ENCODE measurements around the gene NUP85.
A peak's percentile ranks its signal among the peaks of the same experiment; 100 is the strongest.
"Not testable (repeated sequence)": the region's sequence is repeated elsewhere in the genome, so short reads cannot be mapped to it uniquely, and the experiment has no call there.

Gene NUP85

GRCh38 chr17:75271955-75272847 is 66.7 kb downstream of the NUP85 start:
- H3K27ac ChIP-seq: peak overlapping the region; percentile 99 to 100
- TF ChIP-seq CTCF (IDR thresholded peaks at IDR 0.05): no peak
- no peaks in the 10 kb centered on the region for H3K9me3 ChIP-seq
- H3K27me3 ChIP-seq: no peaks in the 10 kb centered on the region
- peaks cover 0 to 34% (median 21%) of the 10 kb centered on the region in 4 donors for H3K4me1 ChIP-seq
- DNase-seq: no peak
- H3K4me3 ChIP-seq: peak overlapping the region; percentile 97 to 98
- intact Hi-C loops (cut with DNase I; ENCODE audit: low total_unique reads): no loop called here
- peaks cover 0 to 4% (median 4%) of the 10 kb centered on the region in 3 donors for H3K36me3 ChIP-seq

DNA sequence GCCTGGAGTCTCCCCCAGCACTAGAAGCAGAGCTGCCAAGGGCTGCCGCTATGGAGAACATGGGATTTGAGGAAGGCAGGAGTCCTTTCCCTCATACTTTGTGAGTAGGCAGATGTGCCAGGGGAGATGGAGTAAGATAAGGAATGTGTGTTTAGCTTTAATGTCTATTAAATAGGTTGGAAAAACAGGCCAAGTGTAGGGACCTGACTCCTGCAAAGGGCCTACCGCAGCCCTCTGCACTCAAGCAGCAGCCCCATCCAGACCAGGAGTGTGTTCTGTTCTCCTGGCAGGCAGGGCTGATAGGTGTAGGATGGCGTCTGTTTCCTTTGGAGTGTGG is 67.3 kb downstream of the NUP85 start:
- TF ChIP-seq CTCF (IDR thresholded peaks at IDR 0.05): no peak
- DNase-seq: no peak
- no peak overlapping the region for H3K27ac ChIP-seq
- no peaks in the 10 kb centered on the region for H3K9me3 ChIP-seq
- peaks cover 0 to 29% (median 21%) of the 10 kb centered on the region in 4 donors for H3K4me1 ChIP-seq
- no peaks in the 10 kb centered on the region for H3K27me3 ChIP-seq
- H3K4me3 ChIP-seq: no peak overlapping the region
- peaks cover 0 to 4% (median under 1%) of the 10 kb centered on the region in 3 donors for H3K36me3 ChIP-seq
- intact Hi-C loops (cut with DNase I; ENCODE audit: low total_unique reads): no loop called here

DNA sequence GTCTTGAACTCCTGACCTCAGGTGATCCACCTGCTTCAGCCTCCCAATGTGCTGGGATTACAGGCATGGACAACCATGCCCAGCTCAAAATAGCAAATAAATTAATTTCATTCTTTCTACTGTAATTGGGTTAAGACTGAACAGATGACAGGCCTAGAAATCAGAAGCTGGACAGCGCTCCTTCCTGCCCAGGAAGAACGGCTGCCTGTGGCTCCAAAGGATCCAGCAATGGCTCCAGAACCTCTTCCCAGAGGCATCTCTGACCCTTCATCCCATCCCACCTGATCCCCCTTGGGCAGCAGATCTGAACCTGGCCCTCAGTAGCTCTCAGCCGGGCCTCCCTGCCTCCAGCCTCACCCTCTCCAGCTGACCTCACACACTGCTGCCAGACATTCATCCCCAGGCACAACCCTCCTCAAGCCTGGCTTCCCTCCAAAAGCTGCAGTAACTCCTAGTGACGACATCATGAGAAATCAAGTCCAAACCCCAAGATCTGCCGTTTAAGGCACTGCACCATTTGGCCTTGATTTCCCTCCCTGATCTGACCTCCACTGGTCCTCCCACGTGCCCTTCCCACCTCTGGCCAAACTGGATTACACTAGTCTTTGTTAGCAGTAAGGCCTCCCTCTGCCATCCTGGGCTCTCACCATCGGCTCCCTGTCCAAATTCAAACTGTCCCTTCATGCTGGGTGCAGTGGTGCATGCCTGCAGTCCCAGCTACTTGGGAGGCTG is 68.7 kb downstream of the NUP85 start:
- no peak for TF ChIP-seq CTCF (IDR thresholded peaks at IDR 0.05)
- Histone ChIP-seq H3K36me3 (peaks cover 0 to 8% (median 4%) of the 10 kb centered on the region in 3 donors), H3K4me3 (no peak overlapping the region), H3K4me1 (peaks cover 0 to 26% (median 20%) of the 10 kb centered on the region in 4 donors), H3K27ac (no peak overlapping the region), H3K9me3 (no peaks in the 10 kb centered on the region), H3K27me3 (no peaks in the 10 kb centered on the region)
- DNase-seq: no peak
- intact Hi-C loops (cut with DNase I; ENCODE audit: low total_unique reads): no loop called here

GRCh38 chr17:75277664-75278071 is 72.2 kb downstream of the NUP85 start:
- Histone ChIP-seq H3K36me3 (peaks cover 0 to 22% (median 15%) of the 10 kb centered on the region in 3 donors), H3K27ac (no peak overlapping the region)
- DNase-seq: no peak

DNA sequence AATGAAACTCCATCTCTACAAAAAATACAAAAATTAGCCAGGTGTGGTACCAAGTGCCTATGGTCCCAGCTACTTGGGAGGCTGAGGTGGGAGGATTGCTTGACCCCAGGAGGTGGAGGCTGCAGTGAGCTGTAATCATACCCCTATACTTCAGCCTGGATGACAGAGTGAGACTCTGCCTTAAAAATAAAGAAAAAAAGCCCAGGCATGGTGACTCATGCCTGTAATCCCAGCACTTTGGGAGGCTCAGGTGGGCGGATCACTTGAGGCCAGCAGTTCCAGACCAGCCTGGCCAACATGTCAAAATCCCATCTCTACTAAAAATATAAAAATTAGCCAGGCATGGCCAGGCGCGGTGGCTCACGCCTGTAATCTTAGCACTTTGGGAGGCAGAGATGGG is 74.7 kb downstream of the NUP85 start:
- H3K9me3 ChIP-seq; H3K27me3 ChIP-seq; intact Hi-C loops (cut with DNase I; ENCODE audit: low total_unique reads); H3K27ac ChIP-seq; H3K4me3 ChIP-seq; H3K4me1 ChIP-seq; DNase-seq: not testable (repeated sequence)
- H3K36me3 ChIP-seq: peaks cover 0 to 28% (median 15%) of the 10 kb centered on the region in 3 donors

More at GRCh38 chr17:75277664-75278071, 72.2 kb downstream of the NUP85 start:
- intact Hi-C loops (cut with DNase I; ENCODE audit: low total_unique reads): no loop called here
- H3K4me1 ChIP-seq: peaks cover 0 to 7% (median 2%) of the 10 kb centered on the region in 4 donors
- no peak for TF ChIP-seq CTCF (IDR thresholded peaks at IDR 0.05)
- no peaks in the 10 kb centered on the region for H3K9me3 ChIP-seq
- H3K27me3 ChIP-seq: no peaks in the 10 kb centered on the region
- H3K4me3 ChIP-seq: no peak overlapping the region

GRCh38 chr17:75285123-75285522 is 79.6 kb downstream of the NUP85 start:
- H3K36me3 ChIP-seq: peaks cover 0 to 33% (median 22%) of the 10 kb centered on the region in 3 donors

More at GRCh38 chr17:75285123-75285522, 79.6 kb downstream of the NUP85 start:
- intact Hi-C loops (cut with DNase I; ENCODE audit: low total_unique reads): no loop called here
- Histone ChIP-seq H3K4me3 (no peak overlapping the region), H3K27ac (no peak overlapping the region), H3K9me3 (no peaks in the 10 kb centered on the region), H3K4me1 (peaks cover 0 to 10% (median 4%) of the 10 kb centered on the region in 4 donors), H3K27me3 (no peaks in the 10 kb centered on the region)
- TF ChIP-seq CTCF (IDR thresholded peaks at IDR 0.05): no peak
- DNase-seq: no peak
